ENCODE results near the gene SWI5.

DNA sequence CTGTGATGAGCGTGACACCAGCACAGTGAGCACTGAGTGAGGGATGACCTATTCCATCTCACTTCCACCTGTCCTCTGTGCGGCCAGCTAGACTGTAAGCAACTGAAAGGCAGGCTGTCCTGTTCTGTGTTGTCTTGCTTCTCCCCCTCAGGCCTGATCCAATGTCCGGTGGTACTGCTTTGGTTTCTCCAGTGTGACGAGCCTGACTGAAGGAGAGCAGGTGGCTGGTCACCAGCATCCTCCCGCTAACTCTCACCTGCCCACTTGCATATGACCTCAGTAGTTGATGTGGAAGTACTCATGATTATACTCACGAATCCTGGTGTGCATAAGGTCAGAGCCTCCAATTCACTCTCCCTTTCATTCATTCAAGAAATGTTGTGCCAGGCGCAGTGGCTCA is 61.9 kb downstream of the SWI5 start:
- TF ChIP-seq, protein P1, sequence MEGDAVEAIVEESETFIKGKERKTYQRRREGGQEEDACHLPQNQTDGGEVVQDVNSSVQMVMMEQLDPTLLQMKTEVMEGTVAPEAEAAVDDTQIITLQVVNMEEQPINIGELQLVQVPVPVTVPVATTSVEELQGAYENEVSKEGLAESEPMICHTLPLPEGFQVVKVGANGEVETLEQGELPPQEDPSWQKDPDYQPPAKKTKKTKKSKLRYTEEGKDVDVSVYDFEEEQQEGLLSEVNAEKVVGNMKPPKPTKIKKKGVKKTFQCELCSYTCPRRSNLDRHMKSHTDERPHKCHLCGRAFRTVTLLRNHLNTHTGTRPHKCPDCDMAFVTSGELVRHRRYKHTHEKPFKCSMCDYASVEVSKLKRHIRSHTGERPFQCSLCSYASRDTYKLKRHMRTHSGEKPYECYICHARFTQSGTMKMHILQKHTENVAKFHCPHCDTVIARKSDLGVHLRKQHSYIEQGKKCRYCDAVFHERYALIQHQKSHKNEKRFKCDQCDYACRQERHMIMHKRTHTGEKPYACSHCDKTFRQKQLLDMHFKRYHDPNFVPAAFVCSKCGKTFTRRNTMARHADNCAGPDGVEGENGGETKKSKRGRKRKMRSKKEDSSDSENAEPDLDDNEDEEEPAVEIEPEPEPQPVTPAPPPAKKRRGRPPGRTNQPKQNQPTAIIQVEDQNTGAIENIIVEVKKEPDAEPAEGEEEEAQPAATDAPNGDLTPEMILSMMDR (IDR thresholded peaks at IDR 0.05) = no peak
- no peak for TF ChIP-seq POLR2A (IDR thresholded peaks at IDR 0.05)
